ENCODE measurements around the gene TM4SF20.

The TM4SF20 gene

GRCh38 chr2:227312579-227312978, 66.5 kb downstream of the TM4SF20 start:
- no peaks in the 10 kb centered on the region for H3K36me3 ChIP-seq (ENCODE audit: insufficient read depth, low read length)
- H2AFZ ChIP-seq (ENCODE audit: low read depth, low read length), result no peak overlapping the region
- H3K9me3 ChIP-seq (ENCODE audit: low read length), result no peaks in the 10 kb centered on the region
- H3K27me3 ChIP-seq (ENCODE audit: insufficient read depth, low read length), result no peaks in the 10 kb centered on the region
- no peak overlapping the region for H3K4me3 ChIP-seq (ENCODE audit: low read length)
- H3K4me1 ChIP-seq (ENCODE audit: insufficient read depth, low read length), result no peaks in the 10 kb centered on the region
